MM.1S (cell line): ENCODE data around the gene CTU1.

Experiments used
- DNase-seq: peaks from one replicate; pipeline ENCODE4 v3.0.0-alpha.2; 2015
- H2AFZ ChIP-seq: fragments of 300-600 bp; sonication (generic); 2 replicates; pipeline ENCODE4 v1.6.0; 2016; ENCODE audit warnings: antibody characterized with exemption, low read length
- H3F3A ChIP-seq: fragments of 300-600 bp; sonication (generic); 2 replicates; pipeline ENCODE4 v1.6.1; 2016; ENCODE audit warnings: mild to moderate bottlenecking, antibody characterized with exemption, low read length, moderate library complexity, mixed read lengths; ENCODE audit not compliant: insufficient read depth
- H3K27ac ChIP-seq: fragments of 300-600 bp; sonication (generic); 2 replicates; pipeline ENCODE4 v1.5.1; 2016; ENCODE audit warnings: mild to moderate bottlenecking, low read length
- H3K27me3 ChIP-seq: fragments of 300-600 bp; sonication (generic); replicated peaks from 2 replicates; pipeline ENCODE4 v1.6.0; 2016; ENCODE audit warnings: low read length; ENCODE audit not compliant: insufficient read depth
- H3K36me3 ChIP-seq: fragments of 300-600 bp; sonication (generic); replicated peaks from 2 replicates; pipeline ENCODE4 v1.6.1; 2016; ENCODE audit warnings: mild to moderate bottlenecking, low read length, mixed read lengths; ENCODE audit not compliant: insufficient read depth
- H3K4me1 ChIP-seq: fragments of 300-600 bp; sonication (generic); 2 replicates; pipeline ENCODE4 v1.6.1; 2016; ENCODE audit warnings: low read length, mixed read lengths
- H3K4me2 ChIP-seq: fragments of 300-600 bp; sonication (generic); 2 replicates; pipeline ENCODE4 v1.6.0; 2016; ENCODE audit warnings: low read depth, low read length
- H3K4me3 ChIP-seq: fragments of 300-600 bp; sonication (generic); 2 replicates; pipeline ENCODE4 v1.5.1; 2016; ENCODE audit warnings: low read length, mixed read lengths
- H3K79me2 ChIP-seq: fragments of 300-600 bp; sonication (generic); 2 replicates; pipeline ENCODE4 v1.6.1; 2016; ENCODE audit warnings: mixed run types, low read length, mixed read lengths
- H3K9ac ChIP-seq: fragments of 300-600 bp; sonication (generic); 2 replicates; pipeline ENCODE4 v1.6.1; 2016; ENCODE audit warnings: low read length, mixed read lengths
- H3K9me2 ChIP-seq: fragments of 300-600 bp; sonication (generic); replicated peaks from 2 replicates; pipeline ENCODE4 v1.6.1; 2016; ENCODE audit warnings: mild to moderate bottlenecking, low read length, mixed read lengths; ENCODE audit not compliant: insufficient read depth
- H3K9me3 ChIP-seq: fragments of 300-600 bp; sonication (generic); replicated peaks from 2 replicates; pipeline ENCODE4 v1.6.1; 2016; ENCODE audit warnings: mild to moderate bottlenecking, low read length, mixed read lengths; ENCODE audit not compliant: insufficient read depth
- H4K20me1 ChIP-seq: fragments of 300-600 bp; sonication (generic); 2 replicates; pipeline ENCODE4 v1.6.1; 2016; ENCODE audit warnings: mild to moderate bottlenecking, low read length, moderate library complexity, mixed read lengths; ENCODE audit not compliant: insufficient read depth
- CTCF ChIP-seq: fragments of 300-600 bp; sonication (generic); IDR thresholded peaks from 2 replicates; pipeline ENCODE4 v1.5.1; 2016; ENCODE audit warnings: antibody characterized with exemption, low read length, mixed read lengths
- EZH2 ChIP-seq: fragments of 300-600 bp; sonication (generic); optimal IDR thresholded peaks from 2 replicates; pipeline ENCODE3; 2017; ENCODE audit warnings: low read depth, mild to moderate bottlenecking, antibody characterized with exemption, low read length, mixed read lengths
- EZH2phosphoT487 ChIP-seq: fragments of 300-600 bp; sonication (generic); IDR thresholded peaks from 2 replicates; pipeline ENCODE4 v1.6.1; 2018; ENCODE audit warnings: antibody characterized with exemption, low read length

The CTU1 gene

GRCh38 chr19:51103926-51104341, 4.3 kb downstream of the CTU1 start:
- Histone ChIP-seq H3K4me3 (no peak overlapping the region), H3K4me1 (peaks cover 3% of the 10 kb centered on the region; the same call in 1 of the 2 replicates), H3K27ac (no peak overlapping the region), H4K20me1 (no peaks in the 10 kb centered on the region), H3K36me3 (0 out of 2 replicates have a peak, but pooled peaks cover 9% of the 10 kb centered on the region), H3K4me2 (no peak overlapping the region), H3K9me3 (no peaks in the 10 kb centered on the region), H3K9ac (no peak overlapping the region), H3F3A (no peaks in the 10 kb centered on the region), H3K79me2 (peaks cover 36% of the 10 kb centered on the region), H2AFZ (no peak overlapping the region), H3K9me2 (no peaks in the 10 kb centered on the region), H3K27me3 (no peaks in the 10 kb centered on the region)
- TF ChIP-seq CTCF (no peak), EZH2phosphoT487 (no peak), EZH2 (no peak)
- DNase-seq = no peak

GRCh38 chr19:51102991-51103390, 5.2 kb downstream of the CTU1 start:
- Histone ChIP-seq H3K27ac (no peak overlapping the region), H4K20me1 (no peaks in the 10 kb centered on the region), H3K27me3 (no peaks in the 10 kb centered on the region), H3K36me3 (0 out of 2 replicates have a peak, but pooled peaks cover 9% of the 10 kb centered on the region), H3K9ac (no peak overlapping the region), H3F3A (no peaks in the 10 kb centered on the region), H3K4me1 (no peaks in the 10 kb centered on the region), H2AFZ (no peak overlapping the region), H3K9me2 (no peaks in the 10 kb centered on the region), H3K79me2 (peaks cover 35% of the 10 kb centered on the region), H3K9me3 (no peaks in the 10 kb centered on the region), H3K4me2 (no peak overlapping the region), H3K4me3 (no peak overlapping the region)
- TF ChIP-seq EZH2phosphoT487 = no peak
- no peak for TF ChIP-seq EZH2
- TF ChIP-seq CTCF = no peak
- no peak for DNase-seq

GRCh38 chr19:51101171-51101865, 6.9 kb downstream of the CTU1 start:
- no peak for TF ChIP-seq CTCF
- TF ChIP-seq EZH2phosphoT487 = no peak
- TF ChIP-seq EZH2 = no peak
- Histone ChIP-seq H3K4me3 (no peak overlapping the region), H3K9me2 (no peaks in the 10 kb centered on the region), H2AFZ (no peak overlapping the region), H3K36me3 (0 out of 2 replicates have a peak, but pooled peaks cover 9% of the 10 kb centered on the region), H4K20me1 (no peaks in the 10 kb centered on the region), H3K9me3 (no peaks in the 10 kb centered on the region), H3K4me1 (no peaks in the 10 kb centered on the region), H3K27me3 (no peaks in the 10 kb centered on the region), H3K27ac (no peak overlapping the region), H3K4me2 (no peak overlapping the region), H3F3A (no peaks in the 10 kb centered on the region), H3K79me2 (peaks cover 21% of the 10 kb centered on the region), H3K9ac (no peak overlapping the region)
- no peak for DNase-seq
